Stimulated activated naive B cell treated with anti-CD40 and anti-IgM and Interleukin-4, amounts not matched to agents 10 μg/mL and 1 μg/mL and 100 μg/mL, for 72 hours (primary cell): ENCODE measurements around the gene CYB561D1.

Experiments used
- ATAC-seq, 2 donors: fragments of 150-1000 bp; cut with Tn5 transposase; replicated peaks; 2 replicates each; pipeline ENCODE4 v1.10.0; 2021; ENCODE audit warnings: moderate library complexity in 1 of 2
- DNase-seq: peaks from one replicate; pipeline ENCODE4 v3.0.0; 2021
- H3K27ac Mint-ChIP-seq: one replicate; pipeline ENCODE4 v1.8.0; 2022; ENCODE audit warnings: mild to moderate bottlenecking, mixed read lengths
- H3K27me3 Mint-ChIP-seq, 2 donors: one replicate each; pipeline ENCODE4 v1.8.0; 2022; ENCODE audit warnings: mixed read lengths in 2 of 2
- H3K36me3 Mint-ChIP-seq, 2 donors: one replicate each; pipeline ENCODE4 v1.8.0; 2022; ENCODE audit warnings: mixed read lengths in 2 of 2, mild to moderate bottlenecking in 1 of 2
- H3K4me1 Mint-ChIP-seq, 2 donors: one replicate each; pipeline ENCODE4 v1.8.0; 2022; ENCODE audit warnings: mixed read lengths in 2 of 2, mild to moderate bottlenecking in 1 of 2
- H3K4me3 Mint-ChIP-seq, 2 donors: one replicate each; pipeline ENCODE4 v1.8.0; 2022; ENCODE audit warnings: mild to moderate bottlenecking in 2 of 2, mixed read lengths in 2 of 2, moderate library complexity in 1 of 2
- H3K9me3 Mint-ChIP-seq, 2 donors: one replicate each; pipeline ENCODE4 v1.8.0; 2022; ENCODE audit warnings: mixed read lengths in 2 of 2, mild to moderate bottlenecking in 1 of 2

The CYB561D1 gene

DNA sequence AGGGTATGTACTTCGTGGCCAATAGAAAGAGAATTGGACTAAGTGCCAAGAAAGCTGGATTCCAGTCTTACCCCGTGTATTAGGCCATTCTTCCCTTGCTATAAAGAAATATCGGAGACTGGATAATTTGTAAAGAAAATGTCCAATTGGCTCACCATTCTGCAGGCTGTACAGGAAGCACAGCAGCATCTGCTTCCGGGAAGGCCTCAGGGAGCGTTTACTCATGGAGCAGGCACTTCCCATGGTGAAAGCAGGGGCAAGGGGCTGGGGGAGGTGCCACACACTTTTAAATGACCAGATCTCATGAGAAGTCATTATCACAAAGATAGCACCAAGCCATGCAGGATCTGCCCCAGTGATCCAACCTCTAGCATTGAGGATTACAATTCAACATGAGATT lies 23.4 kb downstream of the CYB561D1 start:
- Mint-ChIP-seq H3K4me1 (no peaks in the 10 kb centered on the region), H3K27me3 (peaks cover 23 to 24% of the 10 kb centered on the region in 2 donors), H3K9me3 (no peaks in the 10 kb centered on the region), H3K4me3 (no peak overlapping the region), H3K36me3 (no peaks in the 10 kb centered on the region), H3K27ac (no peak overlapping the region)
- DNase-seq (no peak), ATAC-seq (no peak)

DNA sequence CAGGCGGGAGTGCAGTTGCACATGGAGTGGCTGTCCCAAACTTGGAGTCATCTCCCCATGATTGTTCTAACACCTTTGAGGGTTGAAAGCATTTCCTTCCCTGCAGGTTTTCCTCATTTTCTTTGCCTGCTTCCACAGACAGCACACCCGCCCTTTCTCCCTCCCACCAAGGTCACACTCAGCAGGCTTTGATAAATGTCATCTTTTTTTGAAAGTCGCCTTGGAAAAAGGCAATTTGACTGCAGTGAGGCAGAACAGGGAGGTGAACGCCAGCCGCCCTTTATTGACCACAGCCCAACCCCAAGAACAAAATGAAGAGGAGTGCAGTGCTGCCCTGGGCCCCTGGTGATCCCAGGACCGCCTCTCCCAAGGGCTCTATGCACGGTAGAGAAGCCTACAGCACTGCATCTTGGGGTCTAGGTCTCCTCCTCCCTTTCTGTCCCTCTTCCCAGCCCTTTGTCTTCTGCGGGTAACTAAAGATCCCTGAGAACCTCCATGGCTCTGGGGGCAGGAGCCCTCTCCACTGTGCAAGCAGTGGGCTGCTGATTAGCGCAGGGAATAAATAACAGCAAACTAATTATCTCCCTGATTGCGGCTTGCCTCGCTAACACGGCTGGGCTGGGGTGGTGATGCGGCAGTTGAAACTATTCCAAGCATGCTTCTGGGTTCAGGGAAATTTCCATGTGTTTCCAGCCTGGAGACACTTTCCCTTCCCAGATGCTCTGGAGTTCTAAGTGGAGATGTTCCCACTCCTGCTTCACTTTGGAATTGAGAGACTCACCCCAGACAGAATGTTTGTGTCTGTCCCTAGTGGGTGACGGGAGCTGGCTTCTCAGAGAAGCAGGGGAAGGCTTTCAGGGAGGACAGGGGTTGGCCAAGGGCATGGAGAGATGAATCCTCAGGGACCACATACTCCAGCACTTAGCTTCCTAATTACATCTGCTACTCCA lies 27.4 kb downstream of the CYB561D1 start:
- H3K27ac Mint-ChIP-seq = no peak overlapping the region
- no peaks in the 10 kb centered on the region for H3K9me3 Mint-ChIP-seq
- H3K36me3 Mint-ChIP-seq = no peaks in the 10 kb centered on the region

DNA sequence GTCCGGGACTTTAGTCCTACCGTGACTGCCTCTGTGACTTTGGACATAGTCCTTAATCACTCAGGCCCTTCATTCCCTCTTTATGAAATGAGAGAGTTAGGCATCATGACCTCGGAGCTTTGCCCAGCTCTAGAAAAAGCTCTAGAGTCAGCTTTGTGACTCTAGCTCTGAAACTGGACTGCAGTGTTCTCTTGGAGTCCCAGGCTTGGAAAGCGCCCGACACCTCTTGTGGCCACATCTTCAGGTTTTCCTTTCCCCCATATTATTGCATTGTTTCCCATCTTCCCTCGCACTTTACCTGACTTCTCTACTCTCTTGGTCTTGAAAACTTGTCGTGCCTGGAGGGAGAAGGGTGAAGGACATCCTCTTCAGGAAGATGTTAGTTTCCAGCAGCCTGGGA lies 28.1 kb downstream of the CYB561D1 start:
- ATAC-seq (no peak), DNase-seq (no peak)
- peaks cover under 1% of the 10 kb centered on the region in 2 donors for H3K4me1 Mint-ChIP-seq
- H3K4me3 Mint-ChIP-seq = no peak overlapping the region
- H3K27ac Mint-ChIP-seq = no peak overlapping the region
- peaks cover 22 to 23% of the 10 kb centered on the region in 2 donors for H3K27me3 Mint-ChIP-seq
- H3K9me3 Mint-ChIP-seq = no peaks in the 10 kb centered on the region
- no peaks in the 10 kb centered on the region for H3K36me3 Mint-ChIP-seq

More for the DNA sequence above, 27.4 kb downstream of the CYB561D1 start:
- no peak overlapping the region for H3K4me3 Mint-ChIP-seq
- ATAC-seq (no peak), DNase-seq (no peak)
- no peaks in the 10 kb centered on the region for H3K4me1 Mint-ChIP-seq
- peaks cover 22 to 28% of the 10 kb centered on the region in 2 donors for H3K27me3 Mint-ChIP-seq

DNA sequence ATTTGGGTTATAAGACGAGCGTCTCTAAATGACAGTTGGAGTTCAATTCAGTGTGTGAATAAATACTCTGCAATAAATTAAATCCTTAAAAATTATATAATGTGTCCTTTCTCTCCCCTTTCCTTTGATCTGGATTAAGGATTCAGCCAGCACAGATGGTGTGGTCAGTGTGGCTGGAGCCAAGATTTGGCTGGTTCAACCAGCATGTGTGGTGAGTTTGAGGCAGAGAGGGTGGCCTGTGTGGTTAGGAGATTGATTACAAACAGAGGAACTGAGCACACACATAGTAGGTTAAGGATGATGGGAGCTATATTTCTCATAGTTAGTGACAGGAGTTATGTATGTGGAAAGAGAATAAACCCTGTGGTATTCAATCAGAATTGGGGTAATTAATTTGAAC lies 29.8 kb downstream of the CYB561D1 start:
- no peaks in the 10 kb centered on the region for H3K36me3 Mint-ChIP-seq
- no peaks in the 10 kb centered on the region for H3K9me3 Mint-ChIP-seq
- H3K4me1 Mint-ChIP-seq = peaks cover 9 to 13% of the 10 kb centered on the region in 2 donors
- ATAC-seq (no peak), DNase-seq (no peak)
- H3K4me3 Mint-ChIP-seq = no peak overlapping the region
- H3K27me3 Mint-ChIP-seq = peaks cover 22 to 36% of the 10 kb centered on the region in 2 donors
- no peak overlapping the region for H3K27ac Mint-ChIP-seq

DNA sequence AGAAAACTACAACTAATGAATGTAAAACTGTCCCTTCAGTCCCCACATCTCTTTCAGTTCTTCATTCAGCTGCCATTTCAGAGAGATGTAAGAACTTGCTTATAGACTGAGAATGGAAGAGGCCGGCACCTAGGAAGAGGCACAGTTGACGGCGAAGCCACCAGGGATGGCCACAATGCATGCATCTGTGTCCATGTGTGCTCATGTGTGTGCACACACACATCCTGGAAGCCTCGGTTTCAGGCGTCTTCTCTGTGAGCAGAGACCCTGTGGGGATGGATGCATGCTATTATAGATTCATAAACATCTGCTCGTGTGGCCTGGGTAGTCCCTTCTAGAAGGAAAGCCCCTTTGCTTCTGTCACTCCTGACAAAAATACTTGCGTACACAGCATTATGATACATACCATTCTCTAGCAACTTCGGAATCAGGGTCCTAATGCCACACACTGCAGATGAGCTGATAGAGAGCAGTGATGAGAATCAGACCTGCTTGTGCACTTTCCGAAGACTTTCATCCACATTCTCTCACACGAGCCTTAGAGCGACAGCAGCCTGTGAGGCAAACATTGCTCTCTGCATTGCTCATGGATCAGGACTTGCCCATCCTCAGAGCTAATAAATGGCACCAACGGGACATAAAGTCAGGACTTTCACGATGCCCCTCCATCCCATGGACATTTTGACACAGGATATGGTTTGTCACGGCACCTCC lies 33.4 kb downstream of the CYB561D1 start:
- Mint-ChIP-seq H3K36me3 (no peaks in the 10 kb centered on the region), H3K4me1 (peaks cover 10 to 17% of the 10 kb centered on the region in 2 donors), H3K9me3 (no peaks in the 10 kb centered on the region), H3K4me3 (peak overlapping the region; percentile 40 to 46), H3K27me3 (peaks cover 6 to 24% of the 10 kb centered on the region in 2 donors), H3K27ac (peak overlapping the region; percentile 48)
- ATAC-seq (peak; percentile 74 to 84), DNase-seq (no peak)

DNA sequence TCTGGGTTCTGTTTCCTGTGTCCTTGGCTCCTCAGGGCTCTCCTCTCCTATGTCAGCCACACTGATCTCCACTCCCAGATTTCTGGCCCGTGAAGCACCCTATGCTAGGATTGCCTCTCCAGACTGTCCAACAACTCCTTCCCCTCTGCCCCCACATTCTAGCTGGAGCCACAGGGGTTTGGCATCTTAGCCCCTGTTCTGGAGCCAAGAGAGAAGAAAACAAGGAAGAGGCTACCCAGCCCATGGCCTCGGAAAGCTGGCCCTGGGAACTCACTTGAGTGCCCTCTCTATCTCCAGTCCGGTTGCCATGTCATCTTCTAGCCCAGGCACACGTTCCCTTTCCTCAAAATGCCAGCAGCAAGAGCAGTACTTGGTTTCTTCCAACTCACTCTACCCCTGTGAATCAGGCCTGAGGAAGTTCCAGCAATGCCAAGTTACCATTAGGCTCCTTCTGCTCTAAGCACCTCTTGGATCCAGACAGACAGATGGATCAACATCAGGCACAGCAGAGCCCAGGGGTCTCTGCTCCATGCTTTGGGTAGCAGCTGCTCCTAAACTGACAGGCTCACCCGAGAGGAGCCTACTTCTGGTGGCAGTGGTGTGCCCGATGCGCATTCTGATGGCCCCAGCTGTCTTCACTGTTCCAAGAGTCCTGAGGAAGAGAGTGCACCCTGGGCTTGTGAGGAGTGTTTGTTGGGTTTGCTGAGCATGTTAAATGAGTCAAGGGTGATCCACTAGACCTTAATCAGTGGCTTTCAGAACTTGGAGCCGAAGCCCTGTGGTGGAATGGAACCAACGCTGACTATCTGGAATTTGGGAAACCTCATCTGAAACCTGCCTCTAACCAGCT lies 34.2 kb downstream of the CYB561D1 start:
- H3K36me3 Mint-ChIP-seq = no peaks in the 10 kb centered on the region
- DNase-seq (no peak), ATAC-seq (no peak)
- H3K9me3 Mint-ChIP-seq = no peaks in the 10 kb centered on the region
- H3K27me3 Mint-ChIP-seq = peaks cover 1 to 16% of the 10 kb centered on the region in 2 donors
- peaks cover 16 to 24% of the 10 kb centered on the region in 2 donors for H3K4me1 Mint-ChIP-seq
- peak overlapping the region; percentile 48 for H3K27ac Mint-ChIP-seq
- no peak overlapping the region for H3K4me3 Mint-ChIP-seq

DNA sequence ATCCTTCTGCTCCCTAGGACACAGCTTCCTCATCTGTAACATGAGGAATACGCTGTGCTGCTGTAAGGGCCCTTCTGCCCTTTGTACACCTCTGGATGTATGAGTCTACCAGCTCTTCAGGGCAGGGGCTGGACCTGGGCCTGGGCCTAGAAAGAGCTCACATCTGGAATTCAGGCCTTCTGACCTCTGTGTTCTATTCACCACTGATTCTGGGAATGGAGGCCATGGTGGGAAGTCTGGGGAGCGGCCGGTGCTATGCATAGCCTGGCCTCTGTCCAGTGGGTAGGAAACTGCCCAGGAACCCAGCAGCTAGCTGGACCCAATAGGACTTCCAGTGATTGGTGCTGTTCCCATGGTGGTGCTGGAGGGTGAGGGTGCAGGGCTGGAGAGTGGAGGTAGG lies 34.8 kb downstream of the CYB561D1 start:
- H3K4me3 Mint-ChIP-seq = no peak overlapping the region
- H3K9me3 Mint-ChIP-seq = no peaks in the 10 kb centered on the region
- peaks cover 18 to 24% of the 10 kb centered on the region in 2 donors for H3K4me1 Mint-ChIP-seq
- no peak for DNase-seq
- ATAC-seq = no peak
- peaks cover 0 to 16% of the 10 kb centered on the region in 2 donors for H3K27me3 Mint-ChIP-seq
- no peaks in the 10 kb centered on the region for H3K36me3 Mint-ChIP-seq
- H3K27ac Mint-ChIP-seq = peak overlapping the region; percentile 84

DNA sequence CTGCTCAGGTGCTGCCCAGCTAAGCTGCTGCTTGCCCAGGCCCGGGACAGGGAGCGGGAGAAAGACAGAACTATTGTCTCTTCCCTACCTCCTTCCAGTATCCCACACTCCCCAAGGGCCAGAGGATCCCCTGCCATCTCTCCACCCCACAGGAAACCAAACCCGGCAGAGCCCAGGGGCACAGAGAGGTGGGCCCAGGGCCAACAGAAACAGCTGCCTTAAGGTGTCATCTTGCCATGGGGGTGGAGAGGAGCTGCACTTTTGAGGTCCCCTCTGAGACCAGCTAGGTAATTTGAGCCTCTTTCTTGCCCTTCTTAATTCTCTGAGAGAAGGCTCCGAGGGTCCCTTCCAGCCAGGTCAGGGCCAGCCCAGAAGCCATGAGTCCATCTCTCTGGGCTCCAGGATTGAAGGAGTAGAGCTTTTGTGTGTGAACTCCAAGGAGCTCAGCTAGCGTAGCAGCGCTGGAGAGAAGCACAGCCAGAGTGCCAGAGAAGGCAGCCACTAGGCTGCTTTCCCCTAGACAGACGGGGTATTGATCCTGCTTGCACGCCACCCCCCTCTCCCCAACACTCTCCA lies 36.1 kb downstream of the CYB561D1 start:
- Mint-ChIP-seq H3K36me3 (no peaks in the 10 kb centered on the region), H3K4me3 (no peak overlapping the region), H3K4me1 (peaks cover 18 to 24% of the 10 kb centered on the region in 2 donors), H3K9me3 (no peaks in the 10 kb centered on the region), H3K27ac (no peak overlapping the region), H3K27me3 (peaks cover 0 to 16% of the 10 kb centered on the region in 2 donors)
- ATAC-seq (no peak), DNase-seq (no peak)

DNA sequence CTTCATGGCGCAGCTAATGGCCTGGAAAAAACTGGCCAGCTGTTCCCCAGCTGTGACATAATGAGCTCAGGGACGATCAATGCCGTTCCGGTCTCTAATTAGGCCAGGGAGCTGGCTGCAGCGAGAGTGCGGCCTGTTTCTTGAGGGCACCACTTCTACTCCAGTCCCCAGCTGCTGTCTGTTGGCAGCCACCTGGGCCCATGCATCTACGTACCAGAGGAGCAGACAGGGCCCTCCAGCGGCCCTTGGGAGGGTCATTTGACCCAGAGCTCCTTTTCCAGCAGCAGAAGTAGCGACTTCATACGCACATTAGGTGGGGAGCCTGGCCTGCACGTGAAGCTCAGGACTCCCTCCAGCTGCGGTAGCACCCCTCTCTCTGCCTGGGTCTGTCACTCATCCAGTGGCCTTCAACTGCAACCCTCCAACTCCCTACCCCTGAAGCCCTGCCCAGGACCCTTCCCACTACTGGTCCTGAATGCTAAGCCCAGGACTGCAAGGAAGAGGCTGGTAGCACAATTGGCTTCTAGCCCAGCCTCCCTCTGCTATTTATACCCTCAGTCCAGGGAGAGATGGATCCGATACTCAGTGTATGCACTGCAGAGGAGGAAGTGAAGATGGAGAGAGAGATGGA lies 36.7 kb downstream of the CYB561D1 start:
- DNase-seq (no peak), ATAC-seq (no peak)
- peaks cover 0 to 16% of the 10 kb centered on the region in 2 donors for H3K27me3 Mint-ChIP-seq
- H3K36me3 Mint-ChIP-seq = no peaks in the 10 kb centered on the region
- H3K4me1 Mint-ChIP-seq = peaks cover 18 to 24% of the 10 kb centered on the region in 2 donors
- H3K27ac Mint-ChIP-seq = no peak overlapping the region
- H3K9me3 Mint-ChIP-seq = no peaks in the 10 kb centered on the region
- H3K4me3 Mint-ChIP-seq = no peak overlapping the region

DNA sequence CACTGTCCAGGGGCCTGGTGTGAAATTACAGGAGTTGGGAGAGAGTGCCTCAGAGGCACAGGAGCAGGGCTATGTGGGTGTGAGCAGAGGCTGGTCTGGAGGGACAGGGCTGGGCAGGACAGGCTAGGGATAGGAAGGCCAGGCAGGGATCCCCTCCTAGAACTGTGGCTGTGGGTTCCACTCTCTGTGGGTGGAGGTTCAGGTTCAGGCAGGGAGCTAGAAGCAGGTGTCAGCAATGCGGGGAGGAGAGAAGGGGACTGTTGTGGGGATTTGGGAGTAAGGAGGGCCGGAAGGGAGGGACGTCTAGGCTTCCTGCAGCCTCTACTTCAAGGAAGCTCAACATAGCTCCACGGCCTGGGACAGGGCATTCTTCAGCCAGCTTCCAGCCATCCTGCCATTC lies 37.5 kb downstream of the CYB561D1 start:
- Mint-ChIP-seq H3K27me3 (peaks cover 0 to 16% of the 10 kb centered on the region in 2 donors), H3K4me3 (no peak overlapping the region), H3K4me1 (peaks cover 18 to 24% of the 10 kb centered on the region in 2 donors), H3K9me3 (no peaks in the 10 kb centered on the region), H3K27ac (no peak overlapping the region), H3K36me3 (no peaks in the 10 kb centered on the region)
- ATAC-seq (no peak), DNase-seq (no peak)

DNA sequence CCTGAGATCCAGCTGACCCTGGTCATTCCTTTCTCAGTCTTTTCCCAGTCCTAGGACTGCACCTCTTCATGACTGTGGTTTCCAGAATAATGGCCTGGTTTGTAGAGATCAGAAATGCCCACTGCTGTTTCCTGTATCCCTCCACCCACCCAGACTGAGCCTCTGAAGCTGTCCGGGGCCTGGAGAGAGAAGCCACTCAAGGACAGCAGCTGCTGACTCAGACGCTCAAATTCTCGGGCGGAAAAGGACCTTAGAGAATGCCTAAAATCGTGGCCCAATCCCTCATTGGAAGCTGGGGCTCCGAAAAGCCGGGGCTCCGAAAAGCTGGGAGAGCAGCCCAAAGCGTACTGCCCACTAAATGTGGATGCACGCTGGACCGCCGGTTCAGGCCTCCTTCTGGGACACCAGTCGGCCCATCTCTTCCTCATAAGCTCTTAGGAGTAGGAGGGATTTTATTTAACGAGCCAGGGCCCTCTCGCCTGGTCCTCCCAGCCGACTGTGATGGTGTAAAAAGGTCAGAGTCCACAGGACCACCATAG lies 38.0 kb downstream of the CYB561D1 start:
- H3K4me1 Mint-ChIP-seq = peaks cover 18 to 24% of the 10 kb centered on the region in 2 donors
- no peak overlapping the region for H3K27ac Mint-ChIP-seq
- H3K27me3 Mint-ChIP-seq = peaks cover 0 to 16% of the 10 kb centered on the region in 2 donors

DNA sequence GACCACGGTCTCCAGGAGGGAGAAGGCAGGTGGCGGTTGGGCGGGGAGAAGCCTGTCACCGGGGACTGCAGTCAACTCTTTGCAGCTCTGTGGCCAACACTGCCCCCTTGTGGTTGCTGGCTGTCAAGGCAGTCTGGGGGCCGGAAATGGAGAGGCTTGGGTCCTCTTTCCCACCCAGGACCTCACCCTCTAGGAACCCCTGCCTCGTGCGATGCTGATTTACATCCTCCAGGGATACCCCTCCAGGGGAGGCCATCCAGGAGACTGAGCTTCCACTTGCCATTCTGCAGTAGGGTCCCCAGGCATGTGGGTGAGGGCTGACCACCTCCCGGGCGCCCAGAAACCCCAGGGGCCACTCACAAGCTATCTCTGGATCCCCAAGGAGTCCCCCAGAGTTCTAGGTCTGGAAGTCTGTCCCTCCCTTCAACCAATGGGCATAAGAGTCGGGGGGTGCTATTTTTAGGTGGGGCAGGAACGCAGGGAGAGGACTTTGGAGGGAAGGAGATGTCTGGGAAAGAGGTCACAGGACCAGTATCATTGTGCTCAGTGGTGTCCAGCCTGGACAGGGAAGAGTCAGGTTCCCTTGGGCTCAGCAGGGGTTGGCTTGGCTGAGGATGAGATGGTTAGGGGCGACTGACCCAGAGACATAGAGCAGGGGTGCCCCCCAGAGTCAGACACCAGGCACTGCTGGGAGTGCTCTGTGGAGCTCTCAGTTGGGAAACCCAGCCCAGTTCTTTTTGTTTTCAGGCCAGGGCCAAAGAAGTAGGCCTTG lies 38.7 kb downstream of the CYB561D1 start:
- H3K27me3 Mint-ChIP-seq = peaks cover 0 to 11% of the 10 kb centered on the region in 2 donors
- no peaks in the 10 kb centered on the region for H3K9me3 Mint-ChIP-seq
- ATAC-seq (peak; percentile 94), DNase-seq (peak; percentile 81)
- peak overlapping the region; percentile 77 for H3K4me3 Mint-ChIP-seq
- peak overlapping the region; percentile 88 for H3K27ac Mint-ChIP-seq
- no peaks in the 10 kb centered on the region for H3K36me3 Mint-ChIP-seq
- peaks cover 11 to 18% of the 10 kb centered on the region in 2 donors for H3K4me1 Mint-ChIP-seq

More for the DNA sequence above, 38.0 kb downstream of the CYB561D1 start:
- ATAC-seq (no peak), DNase-seq (no peak)
- Mint-ChIP-seq H3K4me3 (peak overlapping the region; percentile 77), H3K36me3 (no peaks in the 10 kb centered on the region), H3K9me3 (no peaks in the 10 kb centered on the region)
